Breast epithelium (tissue), 3 donors: ENCODE results near the gene PLAAT3.

Source experiments
- POLR2A ChIP-seq: fragments of 450-650 bp; IDR thresholded peaks from one replicate; pipeline ENCODE4 v1.6.1; 2016; ENCODE audit warnings: antibody characterized with exemption, mild to moderate bottlenecking, moderate library complexity
- POLR2AphosphoS5 ChIP-seq, 3 donors: sonication (generic); formaldehyde crosslinking; IDR thresholded peaks; one replicate each; pipeline ENCODE4 v1.6.1; 2017; ENCODE audit warnings: antibody characterized with exemption in 3 of 3
- TF ChIP-seq, protein P1 (sequence below), 3 donors: fragments of 450-650 bp; IDR thresholded peaks; one replicate each; pipeline ENCODE4 v1.5.1; 2016 to 2017; ENCODE audit warnings: antibody characterized with exemption in 3 of 3, mild to moderate bottlenecking in 3 of 3, moderate library complexity in 3 of 3

DNA sequence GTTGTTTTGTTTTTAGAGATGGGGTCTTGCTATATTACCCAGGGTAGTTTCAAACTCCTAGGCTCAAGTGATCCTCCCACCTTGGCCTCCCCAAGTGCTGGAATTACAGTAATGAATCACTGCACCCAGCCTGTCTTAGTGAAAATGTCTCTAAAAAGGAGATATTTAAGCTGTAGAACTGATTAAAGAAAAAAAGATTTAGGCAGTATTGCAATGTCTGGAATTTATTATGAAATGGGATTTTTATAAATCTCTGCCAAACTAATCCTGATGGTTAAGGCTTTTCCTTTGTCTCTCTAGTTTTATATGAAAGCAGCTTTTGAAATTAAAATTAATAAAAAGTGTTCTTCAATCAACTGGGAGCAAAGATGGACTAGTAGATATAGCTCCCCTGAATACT is 2.1 kb downstream of the PLAAT3 start:
- TF ChIP-seq POLR2AphosphoS5 (IDR thresholded peaks at IDR 0.05) = no peak
- TF ChIP-seq, protein P1, sequence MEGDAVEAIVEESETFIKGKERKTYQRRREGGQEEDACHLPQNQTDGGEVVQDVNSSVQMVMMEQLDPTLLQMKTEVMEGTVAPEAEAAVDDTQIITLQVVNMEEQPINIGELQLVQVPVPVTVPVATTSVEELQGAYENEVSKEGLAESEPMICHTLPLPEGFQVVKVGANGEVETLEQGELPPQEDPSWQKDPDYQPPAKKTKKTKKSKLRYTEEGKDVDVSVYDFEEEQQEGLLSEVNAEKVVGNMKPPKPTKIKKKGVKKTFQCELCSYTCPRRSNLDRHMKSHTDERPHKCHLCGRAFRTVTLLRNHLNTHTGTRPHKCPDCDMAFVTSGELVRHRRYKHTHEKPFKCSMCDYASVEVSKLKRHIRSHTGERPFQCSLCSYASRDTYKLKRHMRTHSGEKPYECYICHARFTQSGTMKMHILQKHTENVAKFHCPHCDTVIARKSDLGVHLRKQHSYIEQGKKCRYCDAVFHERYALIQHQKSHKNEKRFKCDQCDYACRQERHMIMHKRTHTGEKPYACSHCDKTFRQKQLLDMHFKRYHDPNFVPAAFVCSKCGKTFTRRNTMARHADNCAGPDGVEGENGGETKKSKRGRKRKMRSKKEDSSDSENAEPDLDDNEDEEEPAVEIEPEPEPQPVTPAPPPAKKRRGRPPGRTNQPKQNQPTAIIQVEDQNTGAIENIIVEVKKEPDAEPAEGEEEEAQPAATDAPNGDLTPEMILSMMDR (IDR thresholded peaks at IDR 0.05) = no peak
- no peak for TF ChIP-seq POLR2A
